Measurements from ENCODE around the gene SQOR.

The SQOR gene

GRCh38 chr15:45634432-45635190 is at the start of gene SQOR:
Gene SQOR (plus strand): TSS chr15:45635029. CDS start chr15:45658924, 23,895 bp downstream.
- DNase-seq (ENCODE audit: low read depth): peak; percentile 76

- DNase-seq (ENCODE audit: low read depth): no peak
Observed at GRCh38 chr15:45585069-45585791, 49.6 kb upstream of the SQOR start.

DNA sequence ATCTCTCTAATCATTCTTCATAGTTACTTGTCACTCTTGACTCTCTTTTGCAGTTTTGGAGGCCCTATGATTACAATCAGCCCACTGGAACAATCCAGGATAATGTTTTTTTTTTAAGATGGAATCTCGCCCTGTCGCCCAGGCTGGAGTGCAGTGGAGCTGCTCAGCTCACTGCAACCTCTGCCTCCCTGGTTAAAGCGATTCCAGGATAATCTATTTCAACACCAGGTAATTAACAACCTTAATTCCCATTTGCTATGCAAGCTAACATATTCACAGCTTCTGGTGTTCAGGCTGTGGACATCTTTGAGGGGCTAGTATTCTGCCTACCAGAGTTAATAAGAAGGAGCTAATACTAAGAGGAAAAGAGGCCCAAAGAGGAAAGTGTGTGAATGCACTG is 48.7 kb upstream of the SQOR start:
- no peak for DNase-seq (ENCODE audit: low read depth)

DNA sequence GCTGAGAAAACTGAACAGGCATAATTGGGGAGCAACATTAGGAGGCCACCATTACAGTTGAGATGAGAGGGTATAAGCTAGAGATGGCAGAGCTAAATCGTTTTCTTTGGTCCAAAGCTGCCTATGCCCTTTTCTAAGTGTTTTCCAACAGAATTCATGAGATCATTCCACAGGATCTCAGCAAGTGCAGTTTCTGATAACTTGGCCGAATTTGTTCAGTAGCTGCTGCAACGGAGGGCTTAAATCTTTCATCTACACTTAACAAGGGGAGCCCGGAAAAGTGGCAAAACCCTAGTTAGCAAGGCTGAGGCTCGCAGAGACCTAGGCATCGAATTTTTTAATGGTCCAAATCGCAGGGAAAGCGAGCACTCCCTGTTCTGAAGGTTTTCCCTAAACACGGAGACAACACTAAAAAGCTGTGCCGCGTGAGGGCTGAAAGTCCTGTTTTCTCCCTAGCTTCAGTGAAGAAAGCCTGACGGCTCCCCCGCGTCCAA is 48.2 kb upstream of the SQOR start:
- peak; percentile 5 for DNase-seq (ENCODE audit: low read depth)

DNA sequence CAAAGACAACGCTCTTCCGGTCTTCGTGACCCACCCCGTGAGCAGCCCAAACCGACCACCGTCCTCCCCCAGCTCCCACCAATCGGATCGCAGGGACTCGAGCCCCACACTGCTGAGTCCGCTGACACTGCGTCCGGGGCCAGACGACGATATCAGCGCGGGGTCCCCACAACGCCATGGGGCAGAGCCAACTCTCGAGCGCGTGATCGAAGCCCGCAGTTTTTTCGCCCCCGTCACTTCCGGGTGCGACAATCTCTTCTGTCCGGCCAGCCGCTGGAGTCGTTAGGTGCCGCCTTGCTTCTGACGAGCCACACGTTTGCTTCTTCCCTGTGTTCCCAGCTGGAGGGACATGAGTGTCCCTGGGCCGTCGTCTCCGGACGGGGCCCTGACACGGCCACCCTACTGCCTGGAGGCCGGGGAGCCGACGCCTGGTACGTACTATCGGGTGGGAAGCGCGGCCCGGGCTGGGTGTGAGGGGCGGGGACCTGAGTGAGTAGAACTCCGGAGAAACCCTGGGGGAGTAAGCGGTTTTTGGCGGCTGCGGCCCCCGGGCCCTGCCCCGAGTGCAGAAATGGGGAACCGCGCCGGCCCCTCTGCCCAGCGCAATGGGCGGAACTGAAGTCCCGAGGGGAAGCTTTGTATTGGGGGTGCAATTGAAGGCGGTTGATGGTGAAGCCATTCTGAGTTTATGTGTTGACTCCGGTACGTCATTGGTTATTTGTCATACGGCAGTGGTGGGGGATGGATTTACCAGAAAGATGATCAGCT is 47.5 kb upstream of the SQOR start, which contains the start of gene BLOC1S6:
Gene BLOC1S6 (plus strand): TSS at position 285 of the 768 bp plus-strand sequence. CDS start 65 bp downstream, at position 350.
- DNase-seq (ENCODE audit: low read depth): peak; percentile 94

DNA sequence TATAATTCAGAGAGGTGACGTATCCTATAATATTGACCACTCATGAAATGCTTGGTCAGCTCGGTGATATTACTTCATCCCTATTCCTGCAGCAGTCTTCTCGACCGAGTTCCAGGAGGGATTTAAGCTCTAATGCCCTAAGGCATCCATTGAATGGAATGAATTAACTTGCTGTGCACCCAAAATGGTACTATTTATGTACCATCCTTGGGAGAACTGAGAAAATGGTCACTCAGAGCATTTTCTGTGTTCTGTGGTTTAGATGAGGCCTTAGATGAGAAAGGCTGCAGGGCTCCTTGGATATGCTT is 47.0 kb upstream of the SQOR start:
- DNase-seq (ENCODE audit: low read depth): no peak

DNA sequence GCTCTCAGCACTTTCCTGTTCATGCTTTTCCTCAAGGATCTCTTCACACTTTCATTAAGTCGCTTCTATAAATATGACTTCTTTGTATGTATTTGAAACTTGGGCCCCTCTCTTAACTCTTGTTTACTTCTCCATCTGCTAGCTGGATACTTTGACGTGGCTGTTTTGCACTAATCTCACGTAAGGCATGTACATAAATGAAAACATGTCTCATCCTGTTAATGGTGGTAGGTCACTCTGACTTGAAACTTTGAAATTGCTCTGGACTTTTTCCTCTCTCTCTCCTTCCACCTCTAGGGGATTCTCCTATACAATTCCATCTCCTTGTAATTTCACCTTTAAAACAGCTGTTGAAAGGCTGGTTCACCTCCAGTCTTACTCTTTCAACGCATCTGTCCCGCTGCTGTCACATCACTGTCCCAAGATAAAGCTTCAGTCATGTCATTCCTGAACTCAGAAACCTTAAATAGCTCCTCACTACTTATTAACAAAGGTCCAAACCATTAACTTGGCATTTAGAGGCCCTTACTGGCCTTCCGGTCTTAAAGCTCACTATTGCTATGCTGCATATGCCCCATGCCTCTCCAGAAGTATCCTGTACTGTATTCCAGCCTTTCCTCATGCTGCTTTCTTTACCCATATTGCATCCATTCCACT is 46.5 kb upstream of the SQOR start:
- DNase-seq (ENCODE audit: low read depth): peak; percentile 51

DNA sequence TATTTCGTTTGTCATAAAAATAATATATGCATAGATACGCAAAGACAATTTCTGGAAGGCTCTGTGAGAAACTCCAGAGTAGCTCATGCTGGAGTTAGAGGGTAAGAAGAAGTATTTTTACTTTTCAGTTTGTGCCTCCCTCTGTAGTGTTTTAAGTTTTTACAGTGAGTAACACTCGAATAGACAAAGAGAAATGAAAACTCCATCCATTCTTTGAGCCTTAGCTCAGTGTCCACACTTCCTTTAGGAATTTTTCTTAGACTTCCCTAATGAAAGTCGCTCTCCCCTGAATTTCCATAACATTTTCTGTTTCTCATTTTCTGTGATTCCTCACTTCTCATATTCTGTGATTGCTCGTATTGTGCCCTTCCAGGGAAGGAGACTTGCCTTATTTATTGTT is 45.6 kb upstream of the SQOR start:
- no peak for DNase-seq (ENCODE audit: low read depth)

GRCh38 chr15:45594319-45594718 is 40.5 kb upstream of the SQOR start:
- DNase-seq (ENCODE audit: low read depth): peak; percentile 52

DNA sequence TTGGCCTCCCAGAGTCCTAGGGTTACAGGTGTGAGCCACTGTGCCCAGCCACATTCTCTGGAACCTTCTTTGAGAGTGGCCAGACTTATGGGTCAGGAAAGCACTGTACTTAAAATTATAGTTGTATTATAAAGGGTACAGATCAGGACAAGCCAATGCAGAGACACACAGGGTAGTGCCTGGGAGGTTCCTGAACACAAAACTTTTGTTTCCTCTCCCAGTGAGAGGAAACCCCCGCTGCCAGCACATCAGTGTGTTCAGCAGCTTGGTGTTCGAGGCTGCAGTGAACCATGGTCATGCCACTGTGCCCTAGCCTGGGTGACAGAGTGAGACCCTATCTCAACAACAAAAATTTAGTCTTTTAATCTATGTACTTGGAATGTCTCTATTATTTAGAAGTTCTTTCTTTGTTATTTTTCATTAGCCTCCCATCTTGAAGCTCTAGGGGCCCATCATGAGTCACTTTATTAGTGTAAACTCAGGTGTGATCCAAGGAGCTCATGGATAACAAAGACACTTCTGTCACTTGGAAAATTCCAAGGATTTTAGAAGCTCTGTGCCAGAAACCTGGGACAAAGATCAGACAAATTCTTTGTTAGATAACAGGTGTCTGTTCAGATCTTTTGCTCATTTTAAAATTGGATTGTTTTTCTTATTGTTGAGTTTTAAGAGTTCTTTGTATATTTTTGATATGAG is 39.8 kb upstream of the SQOR start:
- DNase-seq (ENCODE audit: low read depth): no peak

- DNase-seq (ENCODE audit: low read depth): no peak
Observed at GRCh38 chr15:45603881-45604280, 30.9 kb upstream of the SQOR start.

- peak; percentile 30 for DNase-seq (ENCODE audit: low read depth)
Observed at GRCh38 chr15:45604326-45604725, 30.5 kb upstream of the SQOR start.

- no peak for DNase-seq (ENCODE audit: low read depth)
Observed at GRCh38 chr15:45606413-45606812, 28.4 kb upstream of the SQOR start.

GRCh38 chr15:45606841-45607240 is 28.0 kb upstream of the SQOR start:
- no peak for DNase-seq (ENCODE audit: low read depth)

DNA sequence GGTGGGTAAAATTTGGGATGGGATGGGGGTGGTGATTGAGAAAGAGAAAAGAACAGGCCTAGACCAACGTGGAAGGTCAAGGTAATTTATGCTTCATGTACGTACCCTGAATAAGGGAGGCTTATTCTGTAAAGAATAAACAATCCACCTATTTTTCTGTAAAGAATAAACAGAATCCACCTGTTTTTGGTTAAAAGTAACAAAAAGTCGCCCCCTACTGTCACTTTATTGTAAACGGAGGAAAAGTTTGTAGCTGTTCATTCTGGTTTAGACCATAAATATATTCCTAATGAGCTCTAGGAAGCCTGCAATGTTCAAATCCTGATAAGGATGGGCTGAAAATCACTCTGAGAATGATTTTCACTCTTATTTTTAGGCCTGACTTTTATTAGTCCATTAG is 23.5 kb upstream of the SQOR start:
- DNase-seq (ENCODE audit: low read depth): peak; percentile 34

- DNase-seq (ENCODE audit: low read depth): peak; percentile 70
Observed at GRCh38 chr15:45612790-45613415, 21.9 kb upstream of the SQOR start.

DNA sequence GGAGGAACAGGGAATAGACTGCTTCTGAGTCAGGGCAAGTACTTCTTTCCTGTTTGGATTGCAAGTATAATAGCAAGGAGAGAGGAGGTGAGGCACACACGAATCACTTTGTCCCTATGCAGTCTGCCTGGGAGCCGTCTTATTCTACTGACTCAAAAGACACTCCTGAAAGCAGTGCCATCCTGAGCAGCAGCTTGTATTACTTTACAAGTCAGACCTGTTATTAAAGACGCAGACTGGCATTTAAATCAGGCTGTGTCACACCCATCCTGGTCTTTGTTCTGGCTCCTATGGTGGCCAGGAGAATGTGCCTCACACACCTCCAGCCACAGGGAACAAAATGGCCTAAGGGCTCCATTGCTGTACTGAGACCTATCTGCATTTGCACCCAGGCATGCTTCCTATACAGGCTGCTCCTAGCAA is 17.9 kb upstream of the SQOR start:
- no peak for DNase-seq (ENCODE audit: low read depth)

GRCh38 chr15:45618813-45619212 is 16.0 kb upstream of the SQOR start:
- no peak for DNase-seq (ENCODE audit: low read depth)

- DNase-seq (ENCODE audit: low read depth): no peak
Observed at GRCh38 chr15:45628136-45628535, 6.7 kb upstream of the SQOR start.

DNA sequence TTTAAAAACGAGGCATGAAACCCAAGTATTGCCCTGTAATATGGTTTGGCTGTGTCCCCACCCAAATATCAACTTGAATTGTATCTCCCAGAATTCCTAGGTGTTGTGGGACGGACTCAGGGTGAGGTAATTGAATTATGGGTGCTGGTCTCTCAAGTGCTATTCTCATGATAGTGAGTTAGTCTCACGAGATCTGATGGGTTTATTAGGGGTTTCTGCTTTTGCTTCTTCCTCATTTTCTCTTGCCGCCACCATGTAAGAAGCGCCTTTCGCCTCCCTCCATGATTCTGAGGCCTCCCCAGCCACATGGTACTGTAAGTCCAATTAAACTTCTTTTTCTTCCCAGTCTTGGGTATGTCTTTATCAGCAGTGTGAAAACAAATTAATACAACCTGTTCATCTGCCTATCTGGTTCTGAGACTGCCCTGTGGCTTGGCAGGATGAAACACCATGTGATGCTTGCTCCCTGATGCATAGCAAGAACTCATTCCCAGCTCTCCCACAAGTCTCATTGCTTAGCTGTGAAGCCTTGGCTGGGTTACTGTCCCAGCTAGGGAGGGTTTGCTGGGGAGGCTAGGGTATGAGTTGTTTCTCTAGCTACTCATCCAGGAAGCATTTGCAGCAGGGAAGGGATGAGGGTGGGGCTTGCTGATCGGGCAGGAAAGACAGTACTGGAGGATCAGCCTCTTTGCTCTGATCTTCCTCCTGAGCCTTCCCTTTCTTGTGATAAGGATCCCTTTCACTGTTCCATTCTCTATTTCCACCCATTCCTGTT is 3.7 kb upstream of the SQOR start:
- peak; percentile 94 for DNase-seq (ENCODE audit: low read depth)
